Urothelium cell line (cell line): ENCODE results near the gene SOCS1.

Experiments used
- DNase-seq: peaks from one replicate; pipeline ENCODE4 v3.0.0; 2011; ENCODE audit warnings: low spot score, mixed read lengths
- FAIRE-seq: peaks from 2 replicates; lab custom pipeline; 2011; peaks lifted over from hg19 to GRCh38; lab: Jason Lieb, UNC

The SOCS1 gene

GRCh38 chr16:11249233-11250061 lies 6.6 kb downstream of the SOCS1 start:
- DNase-seq (no peak), FAIRE-seq (no peak)

GRCh38 chr16:11248133-11248532 lies 7.9 kb downstream of the SOCS1 start:
- FAIRE-seq: no peak
- no peak for DNase-seq

- FAIRE-seq: no peak
- DNase-seq: no peak
Measured at GRCh38 chr16:11245988-11246387, 10.0 kb downstream of the SOCS1 start.

- FAIRE-seq: no peak
- no peak for DNase-seq
Measured at GRCh38 chr16:11245222-11245737, 10.7 kb downstream of the SOCS1 start.

DNA sequence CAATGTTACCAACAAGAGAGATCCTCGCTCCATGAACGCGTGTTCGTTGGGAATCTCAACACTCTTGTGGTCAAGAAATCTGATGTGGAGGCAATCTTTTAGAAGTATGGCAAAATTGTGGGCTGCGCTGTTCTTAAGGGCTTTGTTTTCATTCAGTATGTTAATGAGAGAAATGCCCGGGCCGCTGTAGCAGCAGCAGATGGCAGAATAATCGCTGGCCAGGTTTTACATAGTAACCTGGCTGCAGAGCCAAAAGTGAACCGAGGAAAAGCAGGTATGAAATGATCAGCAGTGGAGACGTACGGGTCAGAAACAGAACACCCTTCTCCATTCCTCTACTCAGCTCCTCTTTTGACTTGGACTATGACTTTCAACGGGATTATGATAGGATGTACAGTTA lies 13.3 kb downstream of the SOCS1 start:
- FAIRE-seq (no peak), DNase-seq (no peak)

GRCh38 chr16:11241480-11242204 lies 14.4 kb downstream of the SOCS1 start:
- DNase-seq (no peak), FAIRE-seq (no peak)

DNA sequence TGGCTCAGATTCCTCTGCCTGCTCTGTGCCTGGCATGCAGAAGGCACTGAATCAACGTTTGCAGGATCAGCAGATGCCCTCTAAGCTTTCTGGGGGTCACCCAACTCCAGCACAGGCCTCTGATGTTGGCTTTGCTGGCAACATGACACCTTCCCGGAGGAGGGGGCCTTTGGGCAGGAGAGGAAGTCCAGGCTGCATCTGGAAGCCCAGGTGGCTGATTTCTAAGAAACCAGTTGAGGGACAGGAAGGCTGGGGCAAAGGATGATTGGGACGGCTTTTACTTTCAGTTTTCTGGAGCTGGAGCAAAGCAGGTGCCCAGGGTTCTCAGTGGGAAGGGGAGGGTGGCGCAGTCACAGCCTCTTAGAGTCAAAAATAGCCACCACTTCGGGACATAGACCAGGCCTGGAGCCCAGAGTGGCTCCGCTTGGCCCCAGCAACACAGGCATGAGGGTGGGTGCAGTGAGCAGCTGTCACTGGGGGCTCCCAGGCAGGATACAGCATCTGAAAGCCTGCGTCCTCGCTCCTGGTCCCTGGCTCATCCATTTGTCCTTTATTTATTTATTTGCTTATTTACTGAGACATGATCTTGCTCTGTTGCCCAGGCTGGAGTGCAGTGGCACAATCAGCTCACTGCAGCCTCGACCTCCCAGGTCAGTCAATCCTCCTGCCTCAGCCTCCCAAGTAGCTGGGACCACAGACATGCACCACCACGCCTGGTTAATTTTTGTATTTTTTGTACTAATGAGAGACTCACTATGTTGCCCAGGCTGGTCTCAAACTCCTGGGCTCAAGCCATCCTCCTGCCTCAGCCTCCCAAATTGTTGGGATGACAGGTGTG lies 15.1 kb downstream of the SOCS1 start:
- DNase-seq: no peak

GRCh38 chr16:11239644-11240632 lies 16.1 kb downstream of the SOCS1 start:
- DNase-seq (no peak), FAIRE-seq (no peak)

More for the DNA sequence above, 15.1 kb downstream of the SOCS1 start:
- no peak for FAIRE-seq

DNA sequence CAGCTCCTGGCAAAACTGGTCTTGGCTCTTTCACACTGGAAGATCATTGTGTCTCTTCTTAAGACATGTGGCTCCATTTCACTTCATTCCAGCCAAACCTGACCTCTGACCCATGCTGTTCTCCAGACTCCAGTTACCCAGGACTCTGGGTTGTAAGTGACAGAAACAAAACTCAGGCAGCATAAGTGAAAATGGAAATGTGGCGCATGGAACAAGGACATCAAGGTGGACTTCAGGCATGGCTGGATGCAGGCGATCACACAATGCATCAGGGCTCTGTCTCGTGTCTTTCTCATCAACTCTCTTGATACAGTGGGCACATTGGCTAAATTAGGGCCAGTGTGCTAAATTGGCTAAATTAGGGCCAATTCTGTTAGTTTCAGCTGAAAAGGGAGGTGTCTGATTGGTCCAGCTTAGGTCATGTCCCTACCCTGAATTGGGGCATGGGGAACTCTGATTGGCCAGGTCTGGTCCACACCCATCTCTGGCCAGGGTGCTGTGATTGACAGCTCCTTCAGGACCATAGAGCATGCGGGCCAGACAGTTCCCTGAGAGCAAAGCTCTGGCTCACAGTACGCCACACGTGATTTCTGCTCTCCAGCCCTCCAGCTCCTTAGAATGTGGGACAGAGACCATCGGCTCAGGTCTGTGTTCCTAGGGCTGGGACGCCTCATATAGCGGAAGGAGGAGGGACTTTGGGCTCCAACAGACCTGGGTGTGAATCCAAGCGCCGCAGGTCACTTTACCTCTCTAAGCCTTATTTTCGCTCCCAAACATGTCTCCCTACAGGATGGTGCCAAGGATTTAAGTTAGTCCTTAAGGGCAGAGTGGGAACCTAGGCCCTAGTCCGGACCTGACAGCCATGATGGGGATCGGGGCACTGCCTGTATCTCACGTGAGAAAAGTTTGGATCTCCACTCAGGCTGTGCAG lies 17.5 kb downstream of the SOCS1 start:
- no peak for FAIRE-seq

GRCh38 chr16:11236461-11237254 lies 19.3 kb downstream of the SOCS1 start:
- FAIRE-seq: no peak

More for the DNA sequence above, 17.5 kb downstream of the SOCS1 start:
- no peak for DNase-seq

DNA sequence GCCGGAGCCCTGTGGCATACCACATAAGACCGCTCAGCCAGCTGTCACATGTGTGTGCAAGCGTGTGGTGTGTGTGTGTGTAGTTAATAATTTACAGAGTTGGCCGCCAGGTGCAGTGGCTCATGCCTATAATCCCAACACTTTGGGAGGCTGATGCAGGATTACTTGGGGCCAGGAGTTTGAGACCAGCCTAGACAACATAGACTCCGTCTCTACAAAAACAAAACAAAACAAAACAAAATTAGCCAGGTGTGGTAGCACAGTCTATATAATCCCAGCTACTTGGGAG lies 20.4 kb downstream of the SOCS1 start:
- DNase-seq (no peak), FAIRE-seq (no peak)

More at GRCh38 chr16:11236461-11237254, 19.3 kb downstream of the SOCS1 start:
- DNase-seq: no peak

GRCh38 chr16:11234884-11235702 lies 20.9 kb downstream of the SOCS1 start:
- FAIRE-seq (no peak), DNase-seq (no peak)

GRCh38 chr16:11233727-11234376 lies 22.2 kb downstream of the SOCS1 start:
- no peak for DNase-seq
- no peak for FAIRE-seq

GRCh38 chr16:11232852-11233726 lies 22.9 kb downstream of the SOCS1 start:
- DNase-seq (no peak), FAIRE-seq (no peak)

DNA sequence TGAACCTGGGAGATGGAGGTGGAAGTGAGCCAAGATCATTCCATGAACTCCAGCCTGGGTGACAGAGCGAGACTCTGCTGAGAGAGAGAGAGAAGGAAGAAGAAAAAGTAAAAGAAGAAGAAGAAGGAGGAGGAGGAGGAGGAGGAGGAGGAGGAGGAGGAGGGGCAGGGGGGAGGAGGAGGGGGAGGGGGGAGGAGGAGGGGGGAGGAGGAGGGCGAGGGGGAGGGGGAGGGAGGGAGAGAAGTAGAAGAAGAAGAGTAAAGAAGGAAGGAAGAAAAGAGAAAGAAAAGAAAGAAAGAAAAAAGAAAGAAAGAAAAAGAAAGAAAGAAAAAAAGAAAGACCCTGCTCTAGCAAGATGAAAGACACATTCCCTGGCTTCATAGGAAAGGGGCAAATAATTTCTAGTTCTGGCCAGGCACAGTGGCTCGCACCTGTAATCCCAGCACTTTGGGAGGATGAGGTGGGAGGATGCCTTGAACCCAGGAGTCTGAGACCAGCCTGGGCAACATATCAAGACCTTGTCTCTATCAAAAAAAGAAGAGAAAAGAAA lies 23.6 kb downstream of the SOCS1 start:
- FAIRE-seq (no peak), DNase-seq (no peak)
